ENCODE results near the gene AMELY. TPM values are rescaled to one million over a fixed set of nuclear protein-coding genes. Genes with fewer than 3 reads are reported as not detected.

Gene AMELY
- total RNA-seq, 1 donor from 2014 or later: not detected

Other genes starting within 250 kb of the AMELY start
- not detected for gene TBL1Y, start 1.1 kb downstream of the AMELY start, total RNA-seq